ENCODE results near the gene BCAS3.

DNA sequence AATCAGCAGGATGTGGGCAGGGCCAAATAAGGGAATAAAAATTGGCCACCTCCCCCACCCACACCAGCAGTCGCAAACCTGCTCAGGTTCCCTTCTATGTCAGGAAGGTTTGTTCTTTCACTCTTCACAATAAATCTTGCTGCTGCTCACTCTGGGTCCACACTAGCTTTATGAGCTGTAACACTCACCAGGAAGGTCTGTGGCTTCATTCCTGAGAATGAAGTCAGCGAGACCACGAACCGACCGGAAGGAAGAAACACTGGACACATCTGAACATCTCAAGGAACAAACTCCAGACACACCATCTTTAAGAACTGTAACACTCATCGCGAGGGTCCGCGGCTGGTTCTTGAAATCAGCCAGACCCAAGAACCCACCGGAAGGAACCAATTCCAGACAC lies 606.5 kb downstream of the BCAS3 start:
- no peak for TF ChIP-seq GATA2 (IDR thresholded peaks at IDR 0.05; ENCODE audit: low read depth, low read length)
- TF ChIP-seq GATA3 (IDR thresholded peaks at IDR 0.05; ENCODE audit: low read depth, low read length) = no peak

All from SH-SY5Y (cell line).